Caco-2 (cell line): ENCODE measurements around the gene USP32. TPM values are rescaled to one million over a fixed set of nuclear protein-coding genes. Genes with fewer than 3 reads are reported as not detected.

Experiments used
- BruUV-seq: library from RNA; stranded (reverse); fragments of 400-500 nt; replicated peaks from 2 replicates; lab custom pipeline; 2021; lab: Mats Ljungman, UMichigan
- CTCF ChIA-PET: fragments of 300-600 bp; sonication (Branson Sonifier 250); formaldehyde crosslinking; loops from one replicate; lab custom pipeline; 2022; ENCODE audit warnings: antibody characterized with exemption; lab: Charles Lee
- POLR2A ChIA-PET: fragments of 300-600 bp; sonication (Branson Sonifier 250); formaldehyde crosslinking; loops from one replicate; lab custom pipeline; 2022; ENCODE audit warnings: antibody characterized with exemption; lab: Charles Lee
- DNase-seq, 2 experiments: peaks; one replicate each; pipeline versions ENCODE4 v3.0.0 to v3.0.0-alpha.2; 2020 to 2022
- H3K27me3 ChIP-seq: replicated peaks from 2 replicates; pipeline ENCODE4 v1.6.0; 2011; ENCODE audit warnings: low read length; ENCODE audit not compliant: control insufficient read depth, insufficient read depth
- H3K36me3 ChIP-seq: 2 replicates; pipeline ENCODE4 v1.5.1; 2011; ENCODE audit warnings: low read length; ENCODE audit not compliant: control insufficient read depth, insufficient read depth
- H3K4me1 ChIP-seq: fragments of 250-450 bp; sonication (Bioruptor Pico); 2 replicates; pipeline ENCODE4 v1.5.1; 2020; ENCODE audit warnings: mild to moderate bottlenecking
- H3K4me3 ChIP-seq: 2 replicates; pipeline ENCODE4 v1.5.1; 2011; ENCODE audit warnings: low read depth, mild to moderate bottlenecking, control low read depth, low read length
- H3K9me3 ChIP-seq: fragments of 250-450 bp; sonication (Bioruptor Pico); 2 replicates; pipeline ENCODE4 v1.5.1; 2020; ENCODE audit warnings: mild to moderate bottlenecking, moderate library complexity
- H3K27ac Mint-ChIP-seq: one replicate; pipeline ENCODE4 v1.8.0; 2022; ENCODE audit warnings: mixed read lengths; ENCODE audit not compliant: unreplicated experiment
- H3K27me3 Mint-ChIP-seq: one replicate; pipeline ENCODE4 v1.8.0; 2022; ENCODE audit warnings: mixed read lengths; ENCODE audit not compliant: insufficient read depth, unreplicated experiment
- H3K36me3 Mint-ChIP-seq: one replicate; pipeline ENCODE4 v1.8.0; 2022; ENCODE audit warnings: mild to moderate bottlenecking, mixed read lengths; ENCODE audit not compliant: insufficient read depth, unreplicated experiment
- H3K4me1 Mint-ChIP-seq: one replicate; pipeline ENCODE4 v1.8.0; 2022; ENCODE audit warnings: low read depth, mixed read lengths; ENCODE audit not compliant: unreplicated experiment
- H3K4me3 Mint-ChIP-seq: one replicate; pipeline ENCODE4 v1.8.0; 2022; ENCODE audit warnings: mild to moderate bottlenecking, moderate library complexity, mixed read lengths; ENCODE audit not compliant: unreplicated experiment
- H3K9me3 Mint-ChIP-seq: one replicate; pipeline ENCODE4 v1.8.0; 2022; ENCODE audit warnings: mixed read lengths; ENCODE audit not compliant: unreplicated experiment
- intact Hi-C: fragments of 100-400 bp; cut with micrococcal nuclease; formaldehyde crosslinking; loops from one replicate; pipeline ENCODE4 v1.10.0; 2022; ENCODE audit not compliant: unreplicated experiment
- total RNA-seq: library from RNA; stranded (reverse); gene quantifications from 2 replicates; pipeline ENCODE4 v1.2.3, GENCODE V29; 2022
- TF ChIP-seq, protein P1 (sequence below), 2 experiments: fragments of 200-600 bp in 1 of 2; IDR thresholded peaks; 1 replicate in 1 of 2; 2 replicates in 1 of 2; pipeline versions ENCODE4 v1.5.1 to v1.8.0; 2011 to 2022; ENCODE audit warnings: antibody characterized with exemption in 1 of 2, control low read depth in 1 of 2, inconsistent platforms in 1 of 2, low read depth in 1 of 2, low read length in 1 of 2, mild to moderate bottlenecking in 1 of 2, moderate library complexity in 1 of 2; ENCODE audit not compliant: insufficient read depth in 1 of 2, severe bottlenecking in 1 of 2, unreplicated experiment in 1 of 2

Gene USP32
- total RNA-seq, 1 experiment from 2014 or later = 53.3 TPM

DNA sequence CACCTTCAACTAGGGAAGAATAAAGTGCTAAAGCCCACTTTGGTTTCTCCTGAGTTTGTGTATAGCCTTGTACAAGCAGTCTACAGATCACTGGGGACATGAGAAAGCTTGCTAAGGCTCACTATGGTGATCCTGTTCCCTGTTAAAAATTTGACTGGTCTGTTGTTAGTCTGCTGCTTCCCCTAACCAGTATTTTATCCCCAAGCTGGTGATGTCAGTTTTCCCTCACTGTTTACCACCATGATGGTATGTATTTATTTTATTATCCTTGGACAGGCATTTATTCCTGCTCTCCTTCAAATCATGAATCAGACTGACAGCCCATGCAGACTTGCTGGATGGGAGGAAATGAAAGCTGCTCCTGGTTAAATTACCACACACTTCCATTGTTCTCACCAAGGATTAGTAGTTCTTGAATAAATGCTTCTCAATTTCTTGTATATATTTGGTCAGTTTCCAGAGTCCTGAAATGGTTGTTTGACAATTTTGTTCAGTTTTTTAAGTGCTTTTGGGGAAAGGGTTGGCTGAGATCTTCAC is 142.6 kb downstream of the USP32 start:
- ChIA-PET CTCF (no interaction called here), POLR2A (no interaction called here)
- H3K27ac Mint-ChIP-seq = no peak overlapping the region
- no peaks in the 10 kb centered on the region for H3K36me3 ChIP-seq
- TF ChIP-seq, protein P1, sequence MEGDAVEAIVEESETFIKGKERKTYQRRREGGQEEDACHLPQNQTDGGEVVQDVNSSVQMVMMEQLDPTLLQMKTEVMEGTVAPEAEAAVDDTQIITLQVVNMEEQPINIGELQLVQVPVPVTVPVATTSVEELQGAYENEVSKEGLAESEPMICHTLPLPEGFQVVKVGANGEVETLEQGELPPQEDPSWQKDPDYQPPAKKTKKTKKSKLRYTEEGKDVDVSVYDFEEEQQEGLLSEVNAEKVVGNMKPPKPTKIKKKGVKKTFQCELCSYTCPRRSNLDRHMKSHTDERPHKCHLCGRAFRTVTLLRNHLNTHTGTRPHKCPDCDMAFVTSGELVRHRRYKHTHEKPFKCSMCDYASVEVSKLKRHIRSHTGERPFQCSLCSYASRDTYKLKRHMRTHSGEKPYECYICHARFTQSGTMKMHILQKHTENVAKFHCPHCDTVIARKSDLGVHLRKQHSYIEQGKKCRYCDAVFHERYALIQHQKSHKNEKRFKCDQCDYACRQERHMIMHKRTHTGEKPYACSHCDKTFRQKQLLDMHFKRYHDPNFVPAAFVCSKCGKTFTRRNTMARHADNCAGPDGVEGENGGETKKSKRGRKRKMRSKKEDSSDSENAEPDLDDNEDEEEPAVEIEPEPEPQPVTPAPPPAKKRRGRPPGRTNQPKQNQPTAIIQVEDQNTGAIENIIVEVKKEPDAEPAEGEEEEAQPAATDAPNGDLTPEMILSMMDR (IDR thresholded peaks at IDR 0.05; ENCODE audit: insufficient read depth in 1 of 2, low read depth in 1 of 2, low read length in 1 of 2, severe bottlenecking in 1 of 2, unreplicated experiment in 1 of 2) = no peak
- DNase-seq = no peak
- no peak overlapping the region for H3K4me3 ChIP-seq
- intact Hi-C loops = no loop called here
- no peaks in the 10 kb centered on the region for H3K27me3 ChIP-seq
- no peak overlapping the region for H3K4me3 Mint-ChIP-seq
- BruUV-seq = no TSS peak
- no peaks in the 10 kb centered on the region for H3K27me3 Mint-ChIP-seq
- H3K9me3 Mint-ChIP-seq = peaks cover 10% of the 10 kb centered on the region
- no peaks in the 10 kb centered on the region for H3K4me1 Mint-ChIP-seq
- H3K36me3 Mint-ChIP-seq = peaks cover 40% of the 10 kb centered on the region
- H3K9me3 ChIP-seq = peaks cover 3% of the 10 kb centered on the region; the same call in 1 of the 2 replicates
- no peaks in the 10 kb centered on the region for H3K4me1 ChIP-seq

DNA sequence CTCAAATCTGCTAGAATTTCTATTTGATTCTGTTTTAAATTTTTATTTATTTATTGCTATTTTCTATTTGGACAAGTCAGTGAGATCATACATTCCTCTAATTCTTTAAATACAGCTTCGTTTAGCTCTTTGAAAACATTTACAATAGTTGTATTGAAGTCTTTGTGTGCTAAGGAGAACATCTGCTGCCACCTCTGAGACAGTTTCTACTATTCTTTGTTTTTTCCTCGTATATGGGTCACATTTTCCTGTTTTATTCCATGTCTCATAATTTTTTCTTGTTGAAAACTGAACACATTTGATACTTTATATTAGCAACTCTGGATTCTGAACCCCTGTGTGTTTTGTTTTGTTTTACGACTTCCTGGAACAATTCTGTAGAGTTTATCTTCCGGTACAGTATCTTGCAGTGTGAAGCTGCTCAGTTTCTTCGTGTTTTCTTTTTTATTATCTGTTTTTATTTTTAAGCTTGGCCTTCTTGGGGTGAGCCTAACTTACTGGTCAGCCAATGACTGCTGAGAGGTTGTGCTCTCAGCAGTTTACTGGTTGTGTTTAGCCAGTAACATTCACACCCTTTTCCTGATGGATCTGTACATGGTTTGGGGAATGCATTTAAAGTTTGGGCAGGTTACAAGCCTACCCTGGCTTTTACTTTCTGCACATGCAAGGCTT is 143.2 kb downstream of the USP32 start:
- H3K27me3 ChIP-seq = no peaks in the 10 kb centered on the region
- no TSS peak for BruUV-seq
- no peak overlapping the region for H3K27ac Mint-ChIP-seq
- no peaks in the 10 kb centered on the region for H3K36me3 ChIP-seq
- H3K36me3 Mint-ChIP-seq = peaks cover 40% of the 10 kb centered on the region
- ChIA-PET POLR2A (no interaction called here), CTCF (no interaction called here)
- intact Hi-C loops = no loop called here
- H3K4me3 Mint-ChIP-seq = no peak overlapping the region
- H3K9me3 Mint-ChIP-seq = peaks cover 10% of the 10 kb centered on the region
- no peaks in the 10 kb centered on the region for H3K4me1 Mint-ChIP-seq
- DNase-seq = no peak
- H3K27me3 Mint-ChIP-seq = no peaks in the 10 kb centered on the region
- H3K9me3 ChIP-seq = peaks cover 3% of the 10 kb centered on the region; the same call in 1 of the 2 replicates
- no peak overlapping the region for H3K4me3 ChIP-seq
- H3K4me1 ChIP-seq = no peaks in the 10 kb centered on the region
- TF ChIP-seq, protein P1 (IDR thresholded peaks at IDR 0.05; ENCODE audit: insufficient read depth in 1 of 2, low read depth in 1 of 2, low read length in 1 of 2, severe bottlenecking in 1 of 2, unreplicated experiment in 1 of 2) = no peak

DNA sequence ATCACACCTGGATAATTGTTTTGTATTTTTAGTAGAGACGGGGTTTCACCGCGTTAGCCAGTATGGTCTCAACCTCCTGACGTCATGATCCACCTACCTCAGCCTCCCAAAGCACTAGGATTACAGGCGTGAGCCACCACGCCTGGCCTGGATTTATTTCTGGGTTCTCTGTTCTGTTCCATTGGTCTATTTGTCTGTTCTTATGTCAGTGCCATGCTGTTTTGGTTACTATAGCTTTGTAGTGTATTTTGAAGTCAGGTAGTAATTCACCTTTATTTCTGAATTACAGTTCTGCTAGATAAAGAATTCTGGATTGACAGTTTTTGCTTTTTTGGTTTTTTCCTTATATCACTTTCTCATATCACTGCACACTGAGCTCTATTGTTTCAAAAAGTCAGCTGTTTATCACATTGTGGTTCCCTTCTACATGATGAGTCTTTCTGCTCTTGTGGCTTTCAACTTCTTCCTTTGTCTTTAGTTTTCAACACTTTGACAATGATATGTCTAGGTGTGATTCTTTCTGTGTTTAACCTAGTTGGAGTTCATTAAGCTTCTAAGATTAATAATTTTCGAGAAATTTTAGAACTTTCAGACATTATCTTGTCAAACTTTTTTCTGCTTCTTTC is 144.0 kb downstream of the USP32 start:
- Mint-ChIP-seq H3K9me3 (peaks cover 10% of the 10 kb centered on the region), H3K36me3 (peaks cover 40% of the 10 kb centered on the region), H3K4me1 (no peaks in the 10 kb centered on the region), H3K27ac (no peak overlapping the region), H3K27me3 (no peaks in the 10 kb centered on the region), H3K4me3 (no peak overlapping the region)
- TF ChIP-seq, protein P1 (IDR thresholded peaks at IDR 0.05; ENCODE audit: insufficient read depth in 1 of 2, low read depth in 1 of 2, low read length in 1 of 2, severe bottlenecking in 1 of 2, unreplicated experiment in 1 of 2) = no peak
- Histone ChIP-seq H3K36me3 (no peaks in the 10 kb centered on the region), H3K4me1 (no peaks in the 10 kb centered on the region), H3K4me3 (no peak overlapping the region), H3K9me3 (peaks cover 3% of the 10 kb centered on the region; the same call in 1 of the 2 replicates), H3K27me3 (no peaks in the 10 kb centered on the region)
- intact Hi-C loops = no loop called here
- BruUV-seq = no TSS peak
- ChIA-PET CTCF (no interaction called here), POLR2A (no interaction called here)
- no peak for DNase-seq
